ENCODE results near the gene TMEM186.

- TF ChIP-seq CTCF (conservative IDR thresholded peaks at IDR 0.05; ENCODE audit: low read depth, low read length) (no peak), POLR2A (IDR thresholded peaks at IDR 0.05; ENCODE audit: low read depth, low read length) (no peak), MAFK (IDR thresholded peaks at IDR 0.05; ENCODE audit: low read depth, low read length) (no peak), RFX5 (IDR thresholded peaks at IDR 0.05; ENCODE audit: low read depth, low read length) (no peak), BHLHE40 (IDR thresholded peaks at IDR 0.05; ENCODE audit: low read depth, low read length) (no peak), ELK1 (IDR thresholded peaks at IDR 0.05; ENCODE audit: borderline replicate concordance, low read depth, low read length) (no peak), RAD21 (IDR thresholded peaks at IDR 0.05; ENCODE audit: low read length) (no peak)
Observed at GRCh38 chr16:8768692-8769091, 28.7 kb downstream of the TMEM186 start.
